GM18505 (cell line): ENCODE results near the gene TRPV4.

Experiments
- ATAC-seq: cut with Tn5 transposase; IDR thresholded peaks from one replicate; pipeline ENCODE4 v1.9.1; 2021; ENCODE audit not compliant: unreplicated experiment
- POLR2A ChIP-seq: IDR thresholded peaks from 4 replicates; pipeline ENCODE4 v1.6.1; 2011; ENCODE audit warnings: borderline replicate concordance; ENCODE audit not compliant: insufficient read depth, insufficient read length; ENCODE audit errors: extremely low read depth

Gene TRPV4

DNA sequence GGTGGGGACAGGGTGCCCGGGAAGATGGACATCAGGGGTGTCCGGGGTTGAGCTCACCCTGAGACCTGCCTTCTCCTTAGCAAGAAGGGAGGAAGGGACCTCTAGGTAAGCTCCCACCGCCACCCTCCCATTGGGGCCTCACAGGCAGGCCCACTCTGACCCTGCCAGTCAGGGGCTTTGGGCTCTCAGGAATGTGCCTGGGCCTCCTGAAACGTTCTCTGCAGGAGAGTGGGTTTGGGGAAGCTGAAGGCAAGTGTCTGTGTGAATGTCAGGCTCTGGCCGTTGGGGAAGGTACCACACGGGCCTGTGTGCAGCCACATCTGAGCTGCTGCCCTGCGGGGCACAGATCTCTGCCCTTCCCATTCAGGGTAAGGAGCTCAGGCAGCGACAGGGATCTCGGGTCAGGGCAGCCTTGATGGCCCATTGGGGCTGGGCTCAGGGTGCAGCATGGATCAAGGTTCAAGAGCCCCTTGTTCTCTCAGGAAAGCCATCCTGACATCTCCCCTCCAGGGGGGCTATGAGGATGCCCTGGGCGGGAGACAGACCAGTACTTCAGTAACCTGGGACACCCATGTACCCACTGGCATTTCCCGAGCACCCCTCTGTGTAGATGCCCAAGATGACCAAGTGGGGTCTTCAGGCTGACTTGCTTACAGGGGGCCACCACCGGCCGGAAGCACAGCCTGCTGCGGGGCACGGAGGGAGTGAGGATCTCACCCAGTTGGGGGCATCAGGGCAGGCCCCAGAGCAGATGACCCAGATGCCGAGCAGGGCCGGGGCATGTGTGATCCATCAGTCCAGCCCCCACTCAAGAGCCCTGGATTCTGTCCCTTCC lies 89.9 kb downstream of the TRPV4 start:
- TF ChIP-seq POLR2A, result no peak
- no peak for ATAC-seq

- TF ChIP-seq POLR2A, result no peak
- no peak for ATAC-seq
These were observed 91.1 kb downstream of the TRPV4 start for GRCh38 chr12:109741970-109742703.

DNA sequence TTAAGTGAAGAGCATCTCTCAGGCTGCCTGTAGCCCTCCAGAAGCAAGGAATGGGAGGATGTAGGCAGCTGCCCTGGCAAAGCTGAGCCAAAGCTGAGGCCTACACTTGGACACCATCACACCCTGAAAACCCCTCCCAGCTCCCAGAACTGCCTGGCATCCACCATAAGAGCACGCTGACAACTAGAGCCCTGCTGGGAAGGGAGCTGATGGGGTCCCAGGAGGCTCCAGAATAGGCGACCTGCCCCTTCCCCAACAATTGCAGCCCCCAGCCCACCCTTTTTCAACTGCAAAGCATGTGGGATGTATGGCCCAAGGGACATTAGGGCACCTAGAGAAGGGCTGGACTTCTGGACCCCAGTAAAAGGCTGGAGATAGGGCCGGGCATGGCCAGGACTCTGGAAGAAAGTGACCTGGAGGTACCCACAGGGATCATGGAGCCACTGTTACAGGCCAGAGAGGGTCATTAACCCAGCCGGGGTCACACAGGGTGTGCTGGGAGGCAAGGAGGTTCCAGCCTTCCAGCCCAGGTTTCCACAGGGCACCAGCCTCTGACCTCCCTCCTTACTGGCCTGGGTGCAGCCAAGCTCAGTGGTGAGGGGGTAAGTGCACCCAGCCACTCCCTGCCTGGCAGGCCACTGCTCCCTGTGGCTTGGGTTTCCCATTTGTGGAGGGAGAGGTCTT lies 91.8 kb downstream of the TRPV4 start:
- no peak for ATAC-seq
- no peak for TF ChIP-seq POLR2A

DNA sequence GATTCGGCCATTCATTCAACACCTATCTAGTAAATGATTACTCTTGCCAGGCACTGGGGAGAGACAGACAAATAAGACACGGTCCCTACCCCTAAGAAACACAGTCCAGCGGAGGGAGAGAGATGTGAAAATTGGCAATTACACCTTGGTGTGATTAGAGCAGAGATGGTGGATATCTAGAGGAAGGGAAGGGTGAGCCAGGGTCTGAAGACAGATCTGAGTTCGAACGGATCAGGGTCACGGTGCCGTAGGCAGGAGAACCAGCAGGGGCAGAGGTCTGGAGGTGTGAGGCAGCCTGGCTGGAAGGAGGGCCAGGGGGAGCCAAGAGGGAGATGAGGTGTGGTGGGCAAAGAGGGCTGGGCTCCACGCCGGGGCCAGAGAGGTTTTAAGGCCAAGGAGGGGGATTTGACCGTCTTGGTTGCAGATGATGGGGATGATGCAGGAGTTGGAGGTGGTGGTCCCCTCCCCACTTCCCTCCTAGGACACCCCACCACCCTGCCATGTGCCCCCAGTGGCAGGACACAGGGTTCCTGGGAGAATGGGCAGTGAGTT lies 92.4 kb downstream of the TRPV4 start:
- no peak for TF ChIP-seq POLR2A
- no peak for ATAC-seq

DNA sequence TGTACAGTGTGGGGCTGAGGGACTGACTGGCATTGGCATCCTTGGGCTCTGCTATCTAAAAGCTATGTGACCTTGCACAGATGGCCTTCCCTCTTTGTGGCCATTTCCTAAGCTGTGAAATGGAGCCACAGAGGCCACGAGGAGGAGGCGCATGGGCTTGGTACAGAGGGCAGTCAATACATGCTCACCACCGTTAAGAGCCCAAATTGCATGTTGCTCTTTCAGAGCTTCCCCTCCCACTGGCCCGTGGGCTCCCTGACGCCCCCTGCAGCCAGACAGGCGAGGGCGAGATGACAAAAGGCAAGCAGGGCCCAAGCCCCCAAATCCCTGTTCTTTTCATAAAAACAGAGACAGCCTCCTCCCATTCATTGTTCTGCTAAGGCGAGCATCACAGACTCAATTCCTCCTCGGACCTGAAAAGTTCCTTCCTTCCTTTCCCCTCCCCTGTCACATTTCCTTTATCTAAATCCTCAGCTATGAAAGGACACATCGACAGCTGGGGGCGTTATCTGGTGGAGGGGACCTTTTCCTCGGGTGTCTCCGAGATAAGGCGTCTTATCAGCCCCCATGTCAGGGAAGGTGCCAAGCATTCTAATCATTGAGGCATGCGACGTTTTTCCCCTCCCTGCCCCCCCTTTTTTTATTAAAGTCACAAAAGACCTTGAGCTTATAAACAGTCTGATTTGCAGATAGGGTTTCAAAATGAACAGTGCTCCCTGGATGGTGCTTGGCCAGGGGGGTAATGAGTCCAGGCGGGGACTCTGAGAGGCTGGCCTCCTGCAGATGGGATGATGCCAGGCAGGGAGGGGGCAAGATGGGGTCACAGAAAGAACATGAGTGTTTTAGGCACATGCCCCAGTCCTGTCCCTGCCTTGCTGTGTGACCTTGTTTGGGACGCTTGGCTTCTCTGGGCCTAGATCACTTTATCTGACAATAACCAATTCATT lies 93.2 kb downstream of the TRPV4 start:
- no peak for ATAC-seq
- TF ChIP-seq POLR2A, result no peak

DNA sequence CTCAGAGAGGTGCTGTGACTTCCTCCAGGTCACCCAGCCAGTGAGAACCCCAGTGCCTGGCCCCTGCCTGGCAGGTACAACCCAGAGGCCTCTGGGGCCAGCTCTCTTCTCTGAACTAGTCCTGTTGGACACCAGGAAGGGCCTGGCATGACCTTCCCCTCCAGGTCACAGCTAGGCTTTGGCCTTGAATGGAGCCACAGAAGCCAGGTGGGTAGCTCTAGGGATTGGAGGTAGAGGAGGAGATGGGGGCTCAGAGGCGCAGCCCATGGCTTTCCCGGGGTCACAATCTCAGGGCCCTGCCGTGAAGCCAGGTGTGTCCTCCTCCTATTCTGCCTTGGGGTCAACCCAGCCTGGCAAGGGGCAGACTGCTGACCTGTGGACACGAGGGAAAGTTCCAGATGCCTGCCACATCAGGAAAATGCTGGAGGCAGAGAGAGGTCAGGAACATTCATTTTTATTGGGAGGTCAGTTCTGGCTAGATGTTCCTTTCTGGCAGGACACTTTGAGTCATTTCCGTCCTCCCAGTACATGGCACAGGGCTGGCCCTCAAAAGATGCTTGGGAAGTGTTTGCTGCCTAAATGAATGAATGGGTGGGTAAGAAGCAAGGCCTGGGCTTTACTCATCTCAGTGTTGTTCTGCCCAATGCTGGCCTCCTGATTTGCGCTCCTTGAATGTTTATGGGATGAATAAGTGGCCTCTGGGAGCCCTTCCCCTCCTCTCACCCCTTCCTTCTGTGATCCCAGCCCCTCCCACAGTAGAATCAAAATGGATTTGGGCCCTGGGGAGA lies 94.1 kb downstream of the TRPV4 start:
- TF ChIP-seq POLR2A, result no peak
- ATAC-seq, result no peak

GRCh38 chr12:109738209-109738608 lies 95.0 kb downstream of the TRPV4 start:
- no peak for ATAC-seq
- no peak for TF ChIP-seq POLR2A

DNA sequence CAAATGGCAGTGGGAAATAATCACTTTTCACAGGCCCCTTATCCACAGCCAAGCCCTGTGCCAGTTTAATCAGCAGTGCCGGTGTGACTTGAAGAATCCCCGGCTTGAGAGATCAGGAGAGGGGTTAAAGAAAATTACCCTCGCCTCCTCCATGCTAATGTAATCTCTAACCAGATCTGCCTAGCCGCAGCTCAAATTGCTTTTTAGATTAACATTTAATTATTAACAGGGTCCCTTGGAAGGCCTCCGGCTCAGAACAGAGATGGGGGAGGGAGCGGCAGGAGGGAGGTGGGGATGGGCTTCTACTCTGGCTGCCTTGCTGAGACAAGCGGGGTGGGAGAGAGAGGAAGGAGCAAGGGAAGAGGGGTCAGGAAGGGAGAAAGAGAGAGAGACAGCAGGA lies 95.6 kb downstream of the TRPV4 start:
- no peak for TF ChIP-seq POLR2A
- no peak for ATAC-seq

- no peak for ATAC-seq
- no peak for TF ChIP-seq POLR2A
These were observed 96.1 kb downstream of the TRPV4 start for GRCh38 chr12:109737126-109737525.

- TF ChIP-seq POLR2A, result no peak
These were observed 96.6 kb downstream of the TRPV4 start for GRCh38 chr12:109736552-109737108.

GRCh38 chr12:109735825-109736551 lies 97.2 kb downstream of the TRPV4 start:
- no peak for TF ChIP-seq POLR2A
- ATAC-seq, result no peak

More at GRCh38 chr12:109736552-109737108, 96.6 kb downstream of the TRPV4 start:
- ATAC-seq, result no peak
